ENCODE data around the gene RFX1.
"Not testable (repeated sequence)": the region's sequence is repeated elsewhere in the genome, so short reads cannot be mapped to it uniquely, and the experiment has no call there.

RFX1 gene

DNA sequence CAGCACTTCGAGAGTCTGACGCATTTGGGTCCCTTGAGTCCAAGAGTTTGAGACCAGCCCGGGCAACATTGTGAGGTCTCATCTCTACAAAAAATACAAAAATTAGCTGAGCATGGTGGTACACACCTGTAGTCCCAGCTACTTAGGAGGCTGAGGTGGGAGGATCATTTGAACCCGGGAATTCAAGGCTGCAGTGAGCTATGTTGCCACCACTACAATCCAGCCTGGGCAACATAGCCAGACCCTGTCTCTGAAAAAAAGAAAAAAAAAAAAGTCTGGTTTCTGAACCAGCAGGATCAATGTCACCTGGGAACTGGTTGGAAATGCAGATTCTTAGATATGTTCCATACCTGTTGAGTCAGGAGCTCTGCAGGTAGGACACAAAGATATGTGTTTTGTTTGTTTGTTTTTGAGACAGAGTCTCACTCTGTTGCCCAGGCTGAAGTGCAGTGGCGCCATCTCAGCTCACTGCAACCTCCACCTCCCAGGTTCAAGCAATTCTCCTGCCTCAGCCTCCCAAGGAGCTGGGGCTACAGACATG lies 20.6 kb upstream of the RFX1 start:
- not testable (repeated sequence) for DNase-seq

GRCh38 chr19:14023404-14024235 lies 17.5 kb upstream of the RFX1 start:
- peak; percentile 79 to 91 (median 90) for DNase-seq

GRCh38 chr19:14022469-14022868 lies 16.3 kb upstream of the RFX1 start:
- no peak for DNase-seq

DNA sequence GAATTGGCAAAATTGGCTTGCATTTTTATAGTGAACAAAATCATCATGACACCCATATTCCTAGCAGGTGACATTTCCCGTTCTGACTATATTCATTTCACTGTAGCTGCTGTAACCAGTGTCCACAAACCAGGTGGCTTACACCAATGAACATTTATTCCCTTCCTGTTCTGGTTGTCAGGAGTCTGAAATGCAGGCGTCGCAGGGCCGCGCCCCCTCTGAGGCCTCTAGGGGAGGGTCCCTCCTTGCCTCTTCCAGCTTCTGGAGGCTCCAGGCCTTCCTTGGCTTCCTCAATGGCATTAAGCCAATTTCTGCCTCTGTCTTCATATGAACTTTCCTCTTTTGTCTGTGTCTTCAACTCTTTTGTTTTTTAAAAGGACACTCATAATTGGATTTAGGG lies 15.4 kb upstream of the RFX1 start:
- DNase-seq = peak in 3 of 4 experiments; percentile 44 to 62 (median 46)

DNA sequence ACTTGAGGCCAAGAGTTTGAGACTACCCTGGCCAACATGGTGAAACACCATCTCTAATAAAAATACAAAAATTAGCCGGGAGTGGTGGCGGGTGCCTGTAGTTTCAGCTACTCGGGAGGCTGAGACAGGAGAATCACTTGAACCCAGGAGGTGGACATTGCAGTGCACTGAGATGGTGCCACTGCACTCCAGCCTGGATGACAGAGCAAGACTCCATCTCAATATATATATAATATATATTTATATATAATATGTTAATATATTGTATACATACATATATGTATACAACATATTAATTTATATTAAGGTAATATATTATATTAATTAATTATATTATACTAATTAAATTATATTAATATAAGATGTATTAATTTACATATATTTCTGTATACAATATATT lies 13.6 kb upstream of the RFX1 start:
- DNase-seq = not testable (repeated sequence)

DNA sequence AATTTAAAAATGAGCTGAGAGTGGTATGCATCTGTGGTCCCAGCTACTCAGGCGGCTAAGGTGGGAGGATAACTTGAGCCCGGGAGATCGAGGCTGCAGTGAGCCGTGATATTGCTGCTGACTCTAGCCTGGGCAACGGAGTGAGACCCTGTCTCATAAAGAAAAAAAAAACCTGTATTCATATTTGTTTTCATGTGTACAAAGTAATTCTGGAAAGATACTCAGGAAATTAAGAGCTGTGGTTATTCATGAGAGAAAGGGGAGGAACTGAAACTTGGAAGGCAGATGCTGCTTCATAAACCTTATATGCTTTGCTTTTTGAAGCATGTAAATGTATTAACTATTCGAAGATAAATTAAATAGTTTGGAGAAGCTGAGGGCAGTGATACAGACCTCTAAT lies 13.0 kb upstream of the RFX1 start:
- DNase-seq = peak in 3 of 4 experiments; percentile 20 to 50 (median 46)

- DNase-seq = no peak
These were observed 9.5 kb upstream of the RFX1 start for GRCh38 chr19:14015524-14016035.

DNA sequence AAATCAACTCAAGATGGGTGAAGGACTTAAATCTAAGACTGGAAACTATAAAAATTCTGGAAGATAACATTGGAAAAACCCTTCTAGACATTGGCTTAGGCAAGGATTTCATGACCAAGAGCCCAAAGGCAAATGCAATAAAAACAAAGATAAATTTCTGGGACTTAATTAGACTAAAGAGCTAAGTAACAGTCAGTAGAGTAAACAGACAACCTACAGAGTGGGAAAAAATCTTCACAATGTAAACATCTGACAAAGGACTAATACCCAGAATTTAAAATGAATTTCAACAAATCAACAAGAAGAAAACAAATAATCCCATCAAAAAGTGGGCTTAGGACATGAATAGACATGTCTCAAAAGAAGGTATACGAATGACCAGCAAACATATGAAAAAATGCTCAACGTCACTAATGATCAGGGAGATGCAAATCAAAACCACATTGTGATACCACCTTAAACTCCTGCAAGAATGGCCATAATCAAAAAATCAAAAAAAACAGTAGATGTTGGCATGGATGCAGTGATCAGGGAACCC lies 6.3 kb upstream of the RFX1 start:
- DNase-seq = no peak

DNA sequence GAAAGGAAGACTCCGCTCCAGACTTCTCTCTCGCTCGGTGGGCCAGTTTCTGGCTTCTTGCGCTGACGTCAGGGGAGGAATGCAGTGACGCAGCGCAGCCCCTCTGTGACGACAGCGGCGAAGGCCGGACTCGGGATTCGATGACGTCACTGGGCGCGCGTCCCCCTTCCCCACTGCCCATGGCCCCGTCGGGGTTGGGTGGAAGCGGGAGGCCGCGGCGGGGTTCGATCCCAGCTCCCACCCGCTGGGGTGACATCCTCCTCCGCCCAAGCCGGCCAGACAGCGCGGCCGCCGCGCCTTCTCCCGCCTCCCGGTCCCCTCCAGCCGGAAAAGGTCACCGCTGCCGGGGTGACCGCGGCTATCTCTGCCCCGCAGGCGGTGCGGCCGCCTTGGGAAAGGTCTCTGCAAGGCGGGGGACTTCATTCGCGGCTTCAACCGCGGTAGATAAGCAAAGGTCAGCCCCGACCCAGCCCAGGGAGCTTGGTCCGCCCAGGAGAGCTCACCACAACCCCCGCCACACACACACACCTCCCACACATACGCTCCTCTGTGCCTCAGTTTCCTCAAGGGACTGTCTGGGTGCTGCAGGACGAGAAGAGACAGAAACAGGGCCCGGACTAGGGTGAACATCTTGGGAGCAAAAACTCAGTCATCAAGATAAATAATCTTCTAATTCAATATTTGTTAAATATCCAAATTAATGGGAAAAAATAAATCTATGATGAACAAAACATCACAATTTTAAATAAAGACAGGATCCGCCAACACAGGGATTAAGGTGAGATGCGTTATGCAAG lies 844 bp upstream of the RFX1 start:
- no peak for DNase-seq

- peak; percentile 92 to 98 (median 95) for DNase-seq
These were observed 603 bp downstream of the RFX1 start for GRCh38 chr19:14005349-14006084.

- DNase-seq = peak; percentile 87 to 93 (median 92)
These were observed 1.3 kb downstream of the RFX1 start for GRCh38 chr19:14004619-14005348.

DNA sequence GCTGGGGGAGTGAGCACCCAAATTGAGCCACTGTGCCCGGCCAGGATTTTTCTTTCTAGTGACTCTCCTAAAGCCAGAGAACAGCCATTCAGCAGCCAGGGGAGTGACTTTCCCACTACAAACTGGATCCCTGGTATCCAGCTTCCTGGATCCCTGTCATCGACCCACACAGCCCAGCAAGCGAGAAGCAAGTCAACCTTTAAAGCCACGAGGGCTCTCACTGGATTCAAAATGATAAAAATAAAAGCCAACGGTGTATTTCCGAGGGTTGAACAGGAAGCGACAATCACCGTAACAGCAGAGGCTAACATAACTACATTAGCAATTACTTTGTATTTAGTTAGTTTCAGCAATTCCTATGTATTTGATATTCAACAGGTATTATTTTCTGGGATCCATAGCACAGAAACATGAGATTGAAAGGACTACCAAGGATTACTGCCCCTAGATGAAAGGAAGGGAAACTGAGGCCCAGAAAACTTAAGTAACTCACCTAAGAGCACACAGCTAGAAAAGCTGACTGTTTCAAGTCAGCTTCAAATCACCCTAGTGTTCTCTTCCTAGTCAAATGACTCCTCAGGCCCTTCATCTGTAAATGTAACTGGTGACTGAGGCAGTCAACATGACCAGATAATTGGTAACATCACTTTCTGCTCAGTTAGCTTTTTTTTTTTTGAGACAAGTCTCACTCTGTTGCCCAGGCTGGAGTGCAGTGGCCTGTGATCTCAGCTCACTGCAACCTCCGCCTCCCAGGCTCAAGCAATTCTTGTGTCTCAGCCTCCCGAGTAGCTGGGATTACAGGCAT lies 2.7 kb downstream of the RFX1 start:
- DNase-seq = peak; percentile 28 to 72 (median 57)

GRCh38 chr19:14002571-14003250 lies 3.4 kb downstream of the RFX1 start:
- DNase-seq = no peak

GRCh38 chr19:14000691-14001375 lies 5.3 kb downstream of the RFX1 start:
- DNase-seq = no peak

- no peak for DNase-seq
These were observed 7.0 kb downstream of the RFX1 start for GRCh38 chr19:13999085-13999484.

DNA sequence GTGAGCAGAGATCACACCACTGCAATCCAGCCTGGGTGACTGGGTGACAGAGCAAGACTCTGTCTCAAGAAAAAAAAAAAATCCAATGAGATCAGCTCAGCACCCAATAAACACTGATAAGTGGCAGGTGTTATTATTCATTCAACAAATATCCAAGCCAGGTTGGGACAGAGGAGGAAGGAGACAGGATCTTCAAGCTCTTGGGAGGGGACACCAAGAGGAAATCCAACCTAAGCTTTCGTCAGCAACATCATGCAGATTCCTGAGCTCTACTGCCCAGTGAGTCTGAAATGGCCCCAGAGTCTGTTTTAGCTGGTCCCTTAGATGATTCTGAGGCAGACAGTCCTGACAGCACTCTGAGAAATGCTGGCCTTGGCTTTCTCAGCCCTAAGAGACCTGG lies 7.7 kb downstream of the RFX1 start:
- no peak for DNase-seq

DNA sequence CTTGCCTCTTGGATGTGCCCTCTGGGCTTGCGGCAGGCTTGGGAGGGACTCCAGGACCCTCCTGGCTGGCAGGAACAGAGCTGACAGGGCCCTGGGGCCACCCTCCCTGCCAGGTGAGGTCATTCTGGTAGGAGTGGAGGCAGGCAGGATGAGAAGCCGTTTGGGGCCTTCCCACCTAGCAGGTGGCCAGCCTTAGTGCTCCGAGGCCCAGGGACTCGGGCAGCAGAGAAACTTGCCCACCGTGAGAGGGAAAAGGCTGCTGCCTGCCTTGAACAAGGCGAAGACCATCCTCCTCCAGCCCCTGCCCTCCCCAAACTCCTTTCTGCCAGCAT lies 8.5 kb downstream of the RFX1 start:
- no peak for DNase-seq

GRCh38 chr19:13996928-13997630 lies 9.0 kb downstream of the RFX1 start:
- no peak for DNase-seq
